Activated T-helper 1 cell treated with anti-CD3 and anti-CD28 coated beads, Interleukin-12 subunit alpha, Interleukin-12 subunit beta, Interleukin-2, Interleukin-4 antibody, amounts not matched to agents 30 ng/mL and 10 ng/mL and 1 ng/mL, durations not matched to agents 14 hours and 24 hours and 36 hours (primary cell): Measurements from ENCODE around the gene SSC5D. TPM values are rescaled to one million over a fixed set of nuclear protein-coding genes. Genes with fewer than 3 reads are reported as not detected.

Source experiments
- DNase-seq: peaks from one replicate; pipeline ENCODE4 v3.0.0; 2021; ENCODE audit warnings: low spot score
- H3K27ac Mint-ChIP-seq: one replicate; pipeline ENCODE4 v1.8.0; 2021; ENCODE audit warnings: mild to moderate bottlenecking, mixed read lengths
- H3K27me3 Mint-ChIP-seq: one replicate; pipeline ENCODE4 v1.8.0; 2022; ENCODE audit warnings: mild to moderate bottlenecking, moderate library complexity, mixed read lengths; ENCODE audit not compliant: insufficient read depth
- H3K36me3 Mint-ChIP-seq: one replicate; pipeline ENCODE4 v1.8.0; 2021; ENCODE audit warnings: low read depth, mixed read lengths
- H3K4me1 Mint-ChIP-seq: one replicate; pipeline ENCODE4 v1.8.0; 2021; ENCODE audit warnings: low read depth, mixed read lengths
- H3K4me3 Mint-ChIP-seq: one replicate; pipeline ENCODE4 v1.8.0; 2021; ENCODE audit warnings: mild to moderate bottlenecking, moderate library complexity, mixed read lengths
- H3K9me3 Mint-ChIP-seq: one replicate; pipeline ENCODE4 v1.8.0; 2021; ENCODE audit warnings: mixed read lengths
- intact Hi-C: fragments of 100-400 bp; cut with micrococcal nuclease; formaldehyde crosslinking; loops from one replicate; pipeline ENCODE4 v1.15.1; 2024
- total RNA-seq: library from RNA; stranded (reverse); gene quantifications from 2 replicates; pipeline ENCODE4 v1.2.3, GENCODE V29; 2022

SSC5D gene
- total RNA-seq, 1 donor from 2014 or later = 0.65 TPM

DNA sequence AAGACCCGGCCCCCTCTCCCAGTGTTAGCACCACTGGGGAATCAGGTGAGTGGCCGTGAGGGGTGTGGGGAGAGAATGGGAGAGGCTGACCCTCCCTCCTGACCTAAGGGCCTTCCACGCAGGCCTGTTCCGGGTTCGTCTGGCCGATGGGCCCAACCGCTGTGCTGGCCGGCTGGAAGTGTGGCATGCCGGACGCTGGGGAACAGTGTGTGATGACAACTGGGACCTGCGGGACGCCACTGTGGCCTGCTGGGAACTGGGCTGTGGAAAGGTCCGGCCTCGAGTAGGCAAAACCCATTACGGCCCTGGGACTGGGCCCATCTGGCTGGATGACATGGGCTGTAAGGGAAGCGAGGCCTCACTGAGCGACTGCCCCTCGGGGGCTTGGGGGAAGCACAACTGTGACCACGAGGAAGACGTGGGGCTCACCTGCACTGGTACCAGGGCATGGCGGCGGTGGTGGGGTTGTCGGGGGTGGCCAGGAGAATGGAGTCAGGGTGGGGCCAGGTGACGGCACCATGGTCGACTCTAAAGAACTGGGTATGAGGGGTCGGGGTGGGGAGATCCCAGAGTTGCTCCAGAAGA is 12.2 kb downstream of the SSC5D start:
- Mint-ChIP-seq H3K4me3 (no peak overlapping the region), H3K36me3 (peaks cover 5% of the 10 kb centered on the region), H3K4me1 (peaks cover 24% of the 10 kb centered on the region), H3K9me3 (no peaks in the 10 kb centered on the region), H3K27ac (no peak overlapping the region), H3K27me3 (peaks cover 4% of the 10 kb centered on the region)
- intact Hi-C loops = loop anchor here (5.0 kb wide), 1 partner anchor 618 kb away; no protein-coding TSS in a partner anchor
- no peak for DNase-seq

DNA sequence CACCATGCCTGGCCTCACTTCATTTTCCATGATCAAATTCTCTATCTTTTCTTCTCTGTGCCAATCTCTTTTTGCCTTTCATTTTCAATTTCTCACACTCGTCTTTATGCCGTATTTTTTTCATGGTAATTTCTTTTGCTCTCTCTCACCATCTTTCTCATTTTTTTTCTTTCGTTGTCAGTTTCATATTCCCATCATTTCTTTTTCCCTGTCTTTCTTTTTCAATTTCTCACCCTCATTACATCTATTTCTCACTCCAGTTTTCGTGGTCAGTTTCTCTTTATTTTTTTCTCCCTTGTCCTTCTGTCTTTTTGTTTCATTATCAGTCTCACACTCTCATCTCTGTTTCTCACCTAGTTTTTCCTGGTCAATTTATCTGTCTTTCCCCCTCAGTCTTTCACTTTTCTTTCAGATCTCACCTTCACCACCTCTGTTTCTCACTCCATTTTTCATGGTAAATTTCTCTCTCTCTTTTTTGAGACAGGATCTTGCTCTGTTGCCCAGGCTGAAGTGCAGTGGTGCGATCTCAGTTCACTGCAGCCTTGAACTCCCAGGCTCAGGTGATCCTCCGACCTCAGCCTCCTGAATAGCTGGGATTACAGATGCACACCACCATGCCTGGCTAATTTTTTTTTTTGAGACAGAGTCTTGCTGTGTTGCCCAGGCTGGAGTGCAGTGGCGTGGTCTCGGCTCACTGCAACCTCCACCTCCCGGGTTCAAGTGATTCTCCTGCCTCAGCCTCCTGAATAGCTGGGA is 14.1 kb downstream of the SSC5D start:
- H3K27me3 Mint-ChIP-seq = peaks cover 7% of the 10 kb centered on the region
- H3K4me1 Mint-ChIP-seq = peaks cover 24% of the 10 kb centered on the region
- no peaks in the 10 kb centered on the region for H3K9me3 Mint-ChIP-seq
- peaks cover 5% of the 10 kb centered on the region for H3K36me3 Mint-ChIP-seq
- H3K27ac Mint-ChIP-seq = peak overlapping the region; percentile 46
- no peak for DNase-seq
- no peak overlapping the region for H3K4me3 Mint-ChIP-seq
- intact Hi-C loops = loop anchor here (5.0 kb wide), 1 partner anchor 620 kb away; no protein-coding TSS in a partner anchor

DNA sequence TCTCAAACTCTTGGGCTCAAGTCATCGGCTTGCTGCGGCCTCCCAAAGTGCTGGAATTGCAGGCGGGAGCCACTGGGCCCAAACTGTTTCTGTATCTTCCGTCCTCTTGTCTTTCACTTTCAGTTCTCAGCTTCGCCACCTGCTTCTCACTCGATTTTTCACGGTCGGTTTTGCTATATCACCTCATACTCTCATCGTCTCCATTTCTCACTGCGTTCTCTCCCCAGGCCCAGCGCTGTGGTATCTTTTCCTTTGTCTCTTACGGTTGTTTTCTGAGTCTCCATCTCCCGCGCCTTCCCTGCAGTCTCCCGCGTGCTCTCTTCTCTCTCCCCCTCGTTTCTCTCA is 14.9 kb downstream of the SSC5D start:
- Mint-ChIP-seq H3K9me3 (no peaks in the 10 kb centered on the region), H3K4me3 (peak overlapping the region; percentile 78), H3K4me1 (peaks cover 24% of the 10 kb centered on the region), H3K36me3 (peaks cover 5% of the 10 kb centered on the region), H3K27ac (peak overlapping the region; percentile 82), H3K27me3 (peaks cover 4% of the 10 kb centered on the region)
- intact Hi-C loops = loop anchor here (5.0 kb wide), 1 partner anchor 621 kb away; no protein-coding TSS in a partner anchor
- DNase-seq = no peak

DNA sequence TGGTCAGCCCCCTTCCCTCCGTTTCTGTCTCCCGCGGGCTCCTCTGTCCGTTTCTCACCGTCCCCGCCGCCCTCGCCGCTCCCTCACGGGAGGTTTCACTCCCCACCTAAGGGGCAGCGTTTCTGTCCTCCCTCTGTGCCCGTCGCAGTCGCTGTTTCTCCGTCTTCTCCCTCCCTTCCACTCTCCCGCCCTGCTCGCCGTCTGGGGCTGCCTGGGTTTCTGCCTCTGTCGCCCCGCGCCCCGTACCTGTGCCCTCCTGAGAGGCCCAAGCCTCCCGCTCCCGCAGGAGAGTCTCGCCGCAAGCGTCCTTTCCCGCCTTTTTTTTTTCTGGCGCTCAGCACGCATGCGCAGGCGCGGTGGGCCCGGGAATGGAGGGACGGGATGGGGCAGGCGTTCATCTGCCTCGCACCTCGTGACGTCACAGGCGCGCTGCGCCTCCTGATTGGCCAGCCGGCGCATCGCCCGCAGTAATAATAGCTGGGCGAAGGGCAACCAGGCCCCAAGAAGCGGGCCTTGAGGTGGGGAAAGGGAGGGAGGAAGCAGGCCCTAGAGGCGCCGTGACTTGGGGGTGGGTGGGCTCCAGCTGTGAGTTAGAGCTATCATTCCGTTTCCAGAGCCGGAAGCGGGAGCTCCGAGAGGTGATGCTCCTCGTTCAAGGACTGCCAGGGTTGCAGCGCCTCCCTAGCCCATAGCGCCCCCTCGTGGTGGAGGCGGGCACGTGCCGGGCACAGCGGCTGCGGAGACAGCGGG is 15.4 kb downstream of the SSC5D start:
- intact Hi-C loops = loop anchor here (1.0 to 5.0 kb wide), 5 partner anchors 27 to 621 kb away; partner anchors contain the start of gene ZNF628
- no peaks in the 10 kb centered on the region for H3K9me3 Mint-ChIP-seq
- H3K27me3 Mint-ChIP-seq = peaks cover 4% of the 10 kb centered on the region
- peaks cover 5% of the 10 kb centered on the region for H3K36me3 Mint-ChIP-seq
- peak; percentile 89 for DNase-seq
- peak overlapping the region; percentile 78 for H3K4me3 Mint-ChIP-seq
- peak overlapping the region; percentile 82 for H3K27ac Mint-ChIP-seq
- H3K4me1 Mint-ChIP-seq = peaks cover 24% of the 10 kb centered on the region

DNA sequence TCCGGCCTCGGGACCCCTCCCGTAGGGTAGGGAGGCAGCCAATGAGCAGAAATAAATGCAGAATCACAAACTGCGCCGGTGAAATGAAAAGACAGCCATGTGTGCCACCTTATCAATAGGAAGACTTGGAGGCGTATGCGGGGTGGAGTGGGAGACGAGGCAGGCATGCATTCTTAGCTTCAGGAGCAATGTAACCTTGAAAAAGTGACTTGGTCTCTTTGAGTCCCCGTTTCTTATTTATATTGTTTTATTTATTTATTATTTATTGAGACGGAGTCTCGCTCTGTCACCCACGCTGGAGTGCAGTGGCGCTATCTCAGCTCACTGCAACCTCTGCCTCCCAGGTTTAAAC is 16.0 kb downstream of the SSC5D start:
- H3K36me3 Mint-ChIP-seq = peaks cover 5% of the 10 kb centered on the region
- peaks cover 24% of the 10 kb centered on the region for H3K4me1 Mint-ChIP-seq
- H3K9me3 Mint-ChIP-seq = no peaks in the 10 kb centered on the region
- H3K4me3 Mint-ChIP-seq = peak overlapping the region; percentile 78
- intact Hi-C loops = loop anchor here (1.0 to 5.0 kb wide), 5 partner anchors 27 to 622 kb away; partner anchors contain the start of gene ZNF628
- no peak for DNase-seq
- peaks cover 4% of the 10 kb centered on the region for H3K27me3 Mint-ChIP-seq
- no peak overlapping the region for H3K27ac Mint-ChIP-seq

- Mint-ChIP-seq H3K9me3 (no peaks in the 10 kb centered on the region), H3K27ac (no peak overlapping the region), H3K27me3 (peaks cover 4% of the 10 kb centered on the region), H3K4me1 (peaks cover 24% of the 10 kb centered on the region), H3K36me3 (peaks cover 5% of the 10 kb centered on the region), H3K4me3 (no peak overlapping the region)
- intact Hi-C loops = loop anchor here (1.0 to 5.0 kb wide), 5 partner anchors 28 to 623 kb away; partner anchors contain the start of gene ZNF628
- no peak for DNase-seq
Measured at GRCh38 chr19:55504981-55505380, 16.7 kb downstream of the SSC5D start.

DNA sequence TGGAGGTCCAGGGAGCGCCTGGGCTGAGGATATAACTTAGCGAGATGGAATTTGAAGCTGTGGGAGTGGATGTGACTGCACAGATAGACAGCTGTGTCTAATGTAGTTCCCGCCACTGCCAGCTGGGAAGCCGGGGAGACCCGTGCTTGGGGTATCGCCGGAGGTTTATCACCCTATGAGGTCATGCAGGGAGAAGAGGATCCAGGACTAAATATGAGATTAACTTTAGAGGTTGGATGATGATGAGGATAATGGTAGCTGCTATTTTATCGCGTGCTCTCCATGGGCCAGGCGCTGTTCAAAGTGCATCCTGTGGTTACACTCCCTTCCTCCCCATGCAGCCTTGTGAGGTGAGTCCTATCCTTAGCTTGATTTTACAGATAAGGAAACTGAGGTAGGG is 19.9 kb downstream of the SSC5D start:
- H3K4me3 Mint-ChIP-seq = no peak overlapping the region
- intact Hi-C loops = no loop called here

DNA sequence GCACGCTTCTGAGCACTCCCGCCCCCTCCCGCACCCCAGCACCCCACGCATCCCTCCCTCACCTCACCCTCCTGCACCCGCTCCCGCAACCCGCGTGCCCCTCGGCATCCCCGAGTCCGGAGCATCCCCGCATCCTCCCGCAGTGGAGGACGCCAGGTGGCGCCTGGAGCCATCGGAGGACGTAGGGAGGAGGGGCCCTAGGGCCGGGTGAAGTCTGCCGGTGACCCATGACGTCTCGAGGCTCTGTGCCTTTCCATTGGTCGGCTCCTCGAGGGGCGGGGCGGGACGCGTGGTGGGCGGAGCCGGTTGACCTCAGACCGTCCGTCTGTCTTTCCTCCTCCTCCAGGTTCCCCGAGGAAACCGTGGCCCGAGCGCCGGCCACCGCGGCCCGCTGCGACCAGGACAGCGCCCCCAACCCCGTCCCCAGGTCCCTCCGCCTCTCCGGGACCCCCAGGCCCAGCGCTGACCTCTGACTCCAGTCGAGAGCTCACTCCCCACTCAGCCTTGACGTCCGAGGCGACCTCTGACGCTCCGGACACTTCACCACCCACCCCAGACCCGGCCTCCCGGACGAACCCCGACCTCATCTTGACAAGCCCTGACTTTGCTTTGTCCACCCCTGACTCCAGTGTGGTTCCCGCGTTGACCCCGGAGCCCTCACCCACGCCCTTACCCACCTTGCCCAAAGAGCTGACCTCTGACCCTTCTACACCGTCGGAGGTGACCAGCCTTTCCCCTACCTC is 28.8 kb downstream of the SSC5D start:
- no peaks in the 10 kb centered on the region for H3K4me1 Mint-ChIP-seq
- H3K4me3 Mint-ChIP-seq = peak overlapping the region; percentile 66
- intact Hi-C loops = loop anchor here (1.0 to 2.0 kb wide), 5 partner anchors 56 to 115 kb away; partner anchors contain the start of genes ISOC2 and ZNF784
- DNase-seq = peak; percentile 88
- H3K9me3 Mint-ChIP-seq = no peaks in the 10 kb centered on the region
- H3K36me3 Mint-ChIP-seq = no peaks in the 10 kb centered on the region
- peak overlapping the region; percentile 68 for H3K27ac Mint-ChIP-seq
- H3K27me3 Mint-ChIP-seq = peaks cover 2% of the 10 kb centered on the region

More for the DNA sequence above, 19.9 kb downstream of the SSC5D start:
- Mint-ChIP-seq H3K36me3 (peaks cover 2% of the 10 kb centered on the region), H3K4me1 (peaks cover 11% of the 10 kb centered on the region), H3K27ac (no peak overlapping the region), H3K27me3 (peaks cover 5% of the 10 kb centered on the region), H3K9me3 (no peaks in the 10 kb centered on the region)
- no peak for DNase-seq

GRCh38 chr19:55519451-55520311 is 31.4 kb downstream of the SSC5D start:
- DNase-seq = no peak
- H3K27me3 Mint-ChIP-seq = no peaks in the 10 kb centered on the region
- H3K4me3 Mint-ChIP-seq = no peak overlapping the region
- no peak overlapping the region for H3K27ac Mint-ChIP-seq
- H3K36me3 Mint-ChIP-seq = no peaks in the 10 kb centered on the region
- intact Hi-C loops = no loop called here
- no peaks in the 10 kb centered on the region for H3K4me1 Mint-ChIP-seq
- H3K9me3 Mint-ChIP-seq = no peaks in the 10 kb centered on the region

- H3K4me1 Mint-ChIP-seq = no peaks in the 10 kb centered on the region
- no peak overlapping the region for H3K27ac Mint-ChIP-seq
- H3K36me3 Mint-ChIP-seq = no peaks in the 10 kb centered on the region
- no peak for DNase-seq
- no peak overlapping the region for H3K4me3 Mint-ChIP-seq
- H3K9me3 Mint-ChIP-seq = no peaks in the 10 kb centered on the region
- H3K27me3 Mint-ChIP-seq = peaks cover 2% of the 10 kb centered on the region
- intact Hi-C loops = no loop called here
Measured at GRCh38 chr19:55520691-55521292, 32.6 kb downstream of the SSC5D start.

DNA sequence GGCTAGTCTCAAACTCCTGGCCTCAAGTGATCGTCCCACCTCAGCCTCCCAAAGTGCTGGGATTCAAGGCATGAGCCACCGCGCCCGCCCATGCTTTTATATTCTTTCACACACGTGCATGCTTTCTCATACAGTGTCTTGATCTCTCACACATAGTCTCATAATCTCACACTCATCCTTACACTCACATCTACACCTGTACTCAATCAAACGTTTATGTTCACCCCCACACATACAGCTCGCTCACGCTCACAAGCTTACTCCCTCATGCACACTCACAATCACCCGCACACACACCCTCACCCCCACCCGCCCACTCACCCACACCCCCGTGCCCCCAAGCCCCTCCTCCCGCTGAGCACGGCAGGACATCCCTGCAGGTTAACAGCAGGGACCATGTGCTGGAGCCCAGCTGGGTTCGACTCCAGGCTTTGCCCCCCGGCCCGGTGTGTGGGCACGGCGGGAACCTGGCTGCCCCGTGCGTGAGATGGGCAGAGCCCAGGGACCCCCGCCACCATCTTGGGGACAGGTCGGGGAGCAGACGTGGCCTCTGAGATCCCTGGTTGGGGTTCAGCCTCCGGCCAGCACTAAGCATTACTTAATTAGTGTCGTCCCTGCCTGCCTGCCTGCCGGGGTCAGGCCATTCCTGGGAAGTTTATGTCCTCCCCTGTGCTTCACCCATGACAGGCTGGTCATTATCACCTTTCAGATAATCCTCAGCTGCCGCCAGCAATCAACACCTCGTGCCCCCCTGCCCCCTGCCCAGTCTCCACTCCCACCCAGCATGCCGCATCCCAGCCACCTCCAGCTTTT is 37.3 kb downstream of the SSC5D start:
- Mint-ChIP-seq H3K36me3 (no peaks in the 10 kb centered on the region), H3K27me3 (peaks cover 2% of the 10 kb centered on the region), H3K4me1 (no peaks in the 10 kb centered on the region), H3K27ac (no peak overlapping the region), H3K4me3 (no peak overlapping the region), H3K9me3 (no peaks in the 10 kb centered on the region)
- DNase-seq = no peak
- intact Hi-C loops = no loop called here
